Liver (tissue), 3 donors: ENCODE measurements around the gene INA.

ENCODE experiments used
- ATF3 ChIP-seq: IDR thresholded peaks from 2 replicates; pipeline ENCODE4 v1.6.1; 2016; ENCODE audit warnings: antibody characterized with exemption
- CTCF ChIP-seq: fragments of 150-350 bp; IDR thresholded peaks from 2 replicates; pipeline ENCODE4 v1.5.1; 2017; ENCODE audit warnings: improper control_type of control experiment, low read depth, low read length; ENCODE audit not compliant: missing input control
- EGR1 ChIP-seq, 2 donors: IDR thresholded peaks; 2 replicates each; pipeline ENCODE4 v1.6.1; 2016 to 2018; ENCODE audit warnings: antibody characterized with exemption in 2 of 2, low read depth in 2 of 2
- FOXA1 ChIP-seq: IDR thresholded peaks from 2 replicates; pipeline ENCODE4 v1.6.1; 2016; ENCODE audit warnings: antibody characterized with exemption
- GABPA ChIP-seq, 2 donors: IDR thresholded peaks in 1 of 2; conservative IDR thresholded peaks in 1 of 2; 2 replicates each; pipeline ENCODE4 v1.6.1; 2016; ENCODE audit warnings: antibody characterized with exemption in 2 of 2, mild to moderate bottlenecking in 1 of 2, moderate library complexity in 1 of 2
- JUND ChIP-seq, 2 donors: IDR thresholded peaks; 2 replicates each; pipeline ENCODE4 v1.6.1; 2016; ENCODE audit warnings: antibody characterized with exemption in 2 of 2
- MAX ChIP-seq: IDR thresholded peaks from 2 replicates; pipeline ENCODE4 v1.6.1; 2016; ENCODE audit warnings: antibody characterized with exemption
- RAD21 ChIP-seq, 2 donors: IDR thresholded peaks; 2 replicates each; pipeline ENCODE4 v1.6.1; 2016; ENCODE audit warnings: antibody characterized with exemption in 2 of 2, mild to moderate bottlenecking in 2 of 2
- REST ChIP-seq: IDR thresholded peaks from 2 replicates; pipeline ENCODE4 v1.6.1; 2016; ENCODE audit warnings: antibody characterized with exemption, mild to moderate bottlenecking
- RXRA ChIP-seq, 2 donors: IDR thresholded peaks; 2 replicates each; pipeline ENCODE4 v1.6.1; 2017 to 2018; ENCODE audit warnings: antibody characterized with exemption in 2 of 2, mild to moderate bottlenecking in 1 of 2
- SP1 ChIP-seq: IDR thresholded peaks from 2 replicates; pipeline ENCODE4 v1.6.1; 2018; ENCODE audit warnings: antibody characterized with exemption, mild to moderate bottlenecking
- TAF1 ChIP-seq: conservative IDR thresholded peaks from 2 replicates; pipeline ENCODE4 v1.6.1; 2016; ENCODE audit warnings: antibody characterized with exemption, mild to moderate bottlenecking
- YY1 ChIP-seq: IDR thresholded peaks from 2 replicates; pipeline ENCODE4 v1.6.1; 2016; ENCODE audit warnings: antibody characterized with exemption, mild to moderate bottlenecking
- ZBTB33 ChIP-seq: IDR thresholded peaks from 2 replicates; pipeline ENCODE4 v1.6.1; 2016; ENCODE audit warnings: antibody characterized with exemption
- donor health status: healthy.
- donor health status: healthy.

- TF ChIP-seq TAF1 (no peak), CTCF (no peak), JUND (IDR thresholded peaks at IDR 0.05) (no peak), RAD21 (IDR thresholded peaks at IDR 0.05) (no peak), EGR1 (IDR thresholded peaks at IDR 0.05; ENCODE audit: low read depth in 2 of 2) (no peak), FOXA1 (no peak), REST (peak; percentile 100), SP1 (no peak), ZBTB33 (no peak), YY1 (no peak), GABPA (IDR thresholded peaks at IDR 0.05 in 1 of 2, conservative IDR thresholded peaks at IDR 0.05 in 1 of 2) (no peak), ATF3 (no peak), MAX (no peak), RXRA (IDR thresholded peaks at IDR 0.05) (no peak)
Measured at GRCh38 chr10:103278862-103279298, 1.9 kb downstream of the INA start.
